HK-2 (cell line): ENCODE measurements around the gene PHKB.

Source experiments
- DNase-seq: peaks from one replicate; pipeline ENCODE4 v3.0.0-alpha.2; 2018; ENCODE audit not compliant: unreplicated experiment

PHKB gene

DNA sequence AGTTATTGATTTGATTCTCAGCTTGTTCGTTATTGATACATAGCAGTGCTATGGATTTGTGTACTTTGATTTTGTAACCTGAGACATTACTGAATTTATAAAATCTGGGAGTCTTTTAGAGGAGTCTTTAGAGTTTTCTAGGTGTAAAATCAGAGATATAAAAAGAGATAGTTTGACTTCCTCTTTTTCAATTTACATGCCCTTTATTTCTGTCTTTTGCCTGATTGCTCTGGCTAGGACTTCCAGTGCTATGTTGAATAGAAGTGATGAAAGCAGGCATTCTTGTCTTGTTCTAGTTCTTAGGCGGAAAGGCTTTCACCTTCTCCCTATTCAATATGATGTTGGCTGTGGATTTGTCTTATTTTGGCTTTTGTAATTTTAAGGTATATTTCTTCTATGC lies 106.2 kb downstream of the PHKB start:
- DNase-seq: no peak

DNA sequence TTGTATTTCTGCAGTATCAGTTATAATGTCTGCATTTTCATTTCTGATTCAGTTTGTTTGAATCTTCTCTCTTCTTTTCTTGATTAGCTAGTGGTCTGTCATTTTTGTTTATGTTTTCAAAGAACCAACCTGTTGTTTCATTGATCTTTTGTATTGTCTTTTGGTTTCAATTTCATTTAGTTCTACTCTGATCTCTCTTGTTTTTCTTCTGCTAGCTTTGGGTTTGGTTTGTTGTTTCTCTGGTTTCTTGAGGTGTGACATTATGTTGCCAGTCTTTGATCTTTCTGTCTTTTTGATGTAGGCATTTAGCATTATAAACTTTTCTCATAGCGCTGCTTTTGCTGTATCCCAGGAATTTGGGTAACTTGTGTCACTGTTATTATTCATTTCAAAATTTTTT lies 107.2 kb downstream of the PHKB start:
- DNase-seq: no peak

DNA sequence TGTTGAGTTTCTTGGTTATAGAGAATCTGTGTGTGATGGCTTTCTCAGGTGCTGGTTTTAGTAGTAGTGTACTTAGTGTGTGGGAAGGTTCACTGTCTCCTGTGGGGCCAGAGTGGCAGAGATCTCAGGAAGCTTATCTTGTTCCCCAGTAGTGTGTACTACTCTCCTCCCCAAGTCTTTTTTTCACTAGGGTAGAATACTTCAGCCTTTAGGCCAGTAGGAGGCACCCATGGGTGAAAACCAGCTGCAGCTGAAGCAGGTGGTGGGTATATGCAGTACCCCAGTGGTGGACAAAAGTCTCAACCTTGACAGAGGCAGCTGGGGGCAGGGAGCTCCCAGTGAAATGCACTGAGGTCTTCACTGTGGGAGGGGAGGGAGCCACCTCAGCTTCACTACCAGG lies 109.9 kb downstream of the PHKB start:
- DNase-seq: no peak

DNA sequence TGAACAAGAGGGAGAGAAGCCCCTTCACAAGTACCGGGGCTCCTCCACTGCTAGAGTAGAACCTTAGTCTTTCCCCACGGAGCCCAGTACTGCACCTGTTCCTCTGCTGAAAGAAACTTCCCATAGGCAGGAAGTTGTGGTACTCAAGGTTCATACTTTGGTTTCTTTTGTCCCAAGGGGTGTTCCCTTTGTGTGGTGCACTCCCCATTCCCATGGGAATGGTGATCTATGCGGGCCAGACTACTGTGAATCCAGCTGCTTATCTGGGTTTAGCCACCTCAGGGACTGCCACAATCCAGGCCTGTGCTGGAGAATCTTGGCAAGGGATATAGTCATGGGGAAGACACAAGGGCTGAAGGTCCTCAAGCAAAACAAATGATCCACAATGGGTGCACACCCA lies 110.6 kb downstream of the PHKB start:
- DNase-seq: no peak

DNA sequence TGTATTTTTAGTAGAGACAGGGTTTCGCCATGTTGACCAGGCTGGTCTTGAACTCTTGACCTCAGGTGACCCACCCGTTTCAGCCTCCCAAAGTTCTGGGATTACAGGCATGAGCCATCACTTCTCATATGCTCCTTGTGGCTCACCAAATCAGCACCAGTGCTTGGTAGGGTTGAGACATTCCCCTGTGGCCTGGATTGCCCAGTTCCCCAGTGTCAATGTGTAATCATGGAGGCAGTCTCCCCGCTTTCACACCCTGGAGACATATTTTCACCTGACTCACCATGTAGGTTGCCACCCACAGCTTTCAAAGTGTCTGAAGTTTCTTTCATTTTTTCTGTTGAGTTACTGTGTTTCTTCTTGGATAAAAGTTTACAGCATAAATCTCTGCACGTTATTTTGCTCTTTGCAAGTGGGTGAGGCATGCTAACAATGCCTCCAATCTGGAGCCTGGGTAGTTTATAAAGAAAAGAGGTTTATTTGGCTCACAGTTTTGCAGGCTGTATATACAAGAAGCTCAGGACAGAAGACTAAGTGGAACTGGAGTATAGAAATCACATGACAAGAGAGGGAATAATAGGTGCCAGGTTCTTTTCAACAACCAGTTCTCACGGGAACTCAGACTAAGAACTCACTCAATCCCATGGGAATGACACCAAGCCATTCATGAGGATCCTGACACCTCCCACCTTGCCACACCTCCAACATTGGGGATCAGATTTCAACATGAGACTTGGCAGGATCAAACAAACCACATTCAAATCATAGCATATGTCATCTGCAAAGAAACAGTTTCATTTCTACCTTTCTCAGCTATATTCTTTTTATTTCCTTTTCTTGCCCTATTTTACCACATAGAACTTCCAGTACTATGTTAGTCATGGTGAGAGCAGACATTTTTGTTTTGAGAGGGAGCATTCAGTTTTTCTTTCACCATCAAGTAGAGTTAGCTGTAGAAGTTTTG lies 113.2 kb downstream of the PHKB start:
- DNase-seq: peak; percentile 26

DNA sequence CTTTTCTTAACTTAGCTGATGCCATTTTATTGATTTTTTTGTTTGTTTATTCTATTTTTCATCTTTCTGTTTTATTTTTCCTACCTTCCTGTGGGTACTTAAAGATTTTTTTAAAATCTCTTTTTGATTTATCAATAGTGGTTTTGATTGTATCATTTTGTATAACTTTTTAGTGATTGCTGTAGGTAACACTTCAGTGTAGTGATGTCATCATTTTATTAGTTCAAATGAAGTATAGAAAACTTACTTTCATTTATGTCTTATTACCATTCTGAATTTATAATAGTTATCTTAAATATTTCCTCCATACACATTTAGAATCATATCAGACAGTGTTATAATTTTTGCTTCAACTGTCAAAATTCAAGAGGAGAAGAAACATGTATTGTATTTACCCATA lies 115.9 kb downstream of the PHKB start:
- no peak for DNase-seq

DNA sequence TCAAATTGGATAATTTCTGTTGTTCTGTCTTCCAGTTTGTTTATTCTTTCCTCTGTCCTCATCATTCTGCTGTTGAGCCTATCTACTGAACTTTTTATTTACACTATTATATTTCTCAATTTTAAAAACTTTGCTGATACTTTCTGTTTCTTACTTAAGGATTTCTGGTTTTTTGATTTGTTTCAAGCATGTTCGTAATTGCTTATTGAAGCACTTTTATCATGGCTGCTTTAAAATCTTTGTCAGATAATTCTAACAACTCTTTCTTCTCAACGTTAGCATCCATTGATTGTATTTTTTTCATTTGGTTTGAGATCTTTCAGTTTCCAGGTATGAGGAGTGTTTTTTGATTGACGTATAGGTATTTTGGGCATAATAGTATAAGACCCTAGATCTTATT lies 116.9 kb downstream of the PHKB start:
- no peak for DNase-seq

DNA sequence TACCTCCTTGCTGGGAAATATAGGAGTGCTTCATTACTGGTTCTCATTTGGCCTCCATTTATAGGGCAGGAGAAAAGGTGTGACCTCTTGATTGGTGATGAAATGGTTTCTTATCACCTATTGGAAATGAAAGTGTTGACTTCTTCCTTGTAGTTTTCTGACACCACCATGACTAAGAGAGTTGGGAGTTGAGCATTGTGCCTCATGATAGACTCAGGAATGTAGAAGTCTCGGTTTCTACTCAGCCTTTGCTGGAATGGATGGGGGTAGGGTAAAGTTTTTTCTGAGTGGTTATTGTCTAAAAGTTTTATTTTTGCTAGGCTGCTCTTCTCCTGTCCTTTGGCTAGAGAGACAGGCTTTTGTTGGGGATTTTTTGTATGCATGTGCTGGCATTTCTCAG lies 117.4 kb downstream of the PHKB start:
- DNase-seq: no peak

DNA sequence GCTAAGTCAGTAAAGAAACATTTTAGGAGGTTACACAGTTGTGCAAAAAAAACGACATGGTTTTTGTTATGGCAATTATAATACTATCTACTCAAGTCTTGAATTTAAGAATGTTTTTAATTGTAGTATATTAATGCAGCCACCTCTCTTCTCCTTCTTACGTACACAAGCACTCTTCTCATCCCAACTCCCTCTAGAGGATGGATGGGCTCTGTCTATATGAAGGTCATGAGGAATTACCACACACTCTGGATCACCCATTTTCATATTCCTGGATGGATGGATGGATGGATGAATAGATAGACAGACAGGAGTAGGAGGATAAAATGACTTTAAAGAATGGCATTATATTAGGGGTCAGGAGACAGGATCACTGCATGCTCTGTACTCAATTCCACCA lies 120.0 kb downstream of the PHKB start:
- DNase-seq: no peak

DNA sequence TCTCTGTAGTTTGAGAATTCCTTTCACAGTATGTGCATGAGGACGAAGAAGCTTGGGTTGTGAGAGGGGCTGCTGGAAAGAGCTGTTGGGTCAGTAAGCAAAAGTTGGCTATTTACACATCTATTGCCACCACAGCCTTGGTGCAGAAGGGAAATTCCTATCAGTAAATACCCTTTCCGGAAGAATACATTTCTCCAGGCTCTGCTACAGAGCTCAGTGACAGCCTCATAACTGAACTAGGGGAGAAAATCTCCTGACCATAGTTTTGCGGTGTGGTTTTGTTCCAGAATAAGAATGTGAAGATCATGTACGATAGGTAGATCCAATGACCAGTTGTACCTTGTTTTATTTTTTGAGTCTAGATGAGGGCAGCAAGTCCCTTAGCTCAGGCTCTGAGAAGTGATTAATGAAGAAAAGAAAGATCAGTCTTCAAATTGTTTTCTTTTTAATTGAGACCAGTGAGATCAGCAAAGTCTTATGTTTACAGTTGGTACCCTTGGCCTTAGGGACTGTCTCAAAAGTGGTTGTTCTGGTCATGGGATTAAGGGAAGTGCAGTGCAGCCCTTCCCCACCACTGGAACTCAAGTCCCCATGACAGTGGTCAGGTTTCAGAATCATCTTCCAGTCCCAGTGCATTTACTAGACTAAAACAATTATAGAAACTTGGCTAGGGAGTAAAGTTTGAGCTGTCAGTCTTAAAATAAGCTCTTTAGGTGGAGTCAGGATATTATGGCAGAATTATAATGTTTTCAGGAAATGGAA lies 123.5 kb downstream of the PHKB start:
- DNase-seq: no peak

DNA sequence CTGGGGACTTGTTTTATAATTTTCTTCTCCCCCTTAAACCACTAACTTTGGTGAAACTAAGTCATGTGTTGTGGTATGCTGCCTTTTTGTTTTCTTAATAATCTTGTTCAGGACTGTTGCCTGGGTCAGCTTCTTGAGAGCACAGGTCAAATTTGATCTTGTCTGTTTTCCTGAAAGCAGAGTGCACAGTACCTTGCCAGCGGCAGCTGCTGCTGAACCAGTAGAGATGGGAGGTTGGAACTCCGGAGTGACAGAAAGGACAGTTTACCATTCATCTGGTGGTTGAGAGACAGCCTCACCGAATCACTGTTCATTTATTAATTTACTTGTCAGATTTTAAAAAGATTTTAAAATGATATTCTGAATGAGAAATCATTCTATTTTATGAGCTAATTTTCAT lies 125.0 kb downstream of the PHKB start:
- DNase-seq: no peak

DNA sequence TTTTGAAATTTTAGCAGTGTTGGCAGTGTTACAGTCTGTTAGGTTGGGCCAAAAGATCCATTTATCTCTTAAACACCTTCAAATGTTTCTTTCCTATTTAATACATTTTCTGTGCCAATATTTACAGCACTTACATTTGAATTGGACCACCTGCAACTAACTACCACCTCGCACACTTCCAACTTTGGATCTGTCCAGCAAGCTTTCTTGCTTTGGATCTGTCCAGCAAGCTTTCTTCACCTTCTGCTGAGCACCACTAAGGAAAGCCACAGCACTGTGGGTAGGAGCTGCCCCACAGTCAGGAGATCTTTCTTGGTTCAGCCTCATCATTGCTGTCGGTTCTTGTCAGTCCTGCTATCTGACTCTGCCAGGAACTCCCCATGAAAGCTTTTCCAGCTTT lies 129.3 kb downstream of the PHKB start:
- DNase-seq: no peak

DNA sequence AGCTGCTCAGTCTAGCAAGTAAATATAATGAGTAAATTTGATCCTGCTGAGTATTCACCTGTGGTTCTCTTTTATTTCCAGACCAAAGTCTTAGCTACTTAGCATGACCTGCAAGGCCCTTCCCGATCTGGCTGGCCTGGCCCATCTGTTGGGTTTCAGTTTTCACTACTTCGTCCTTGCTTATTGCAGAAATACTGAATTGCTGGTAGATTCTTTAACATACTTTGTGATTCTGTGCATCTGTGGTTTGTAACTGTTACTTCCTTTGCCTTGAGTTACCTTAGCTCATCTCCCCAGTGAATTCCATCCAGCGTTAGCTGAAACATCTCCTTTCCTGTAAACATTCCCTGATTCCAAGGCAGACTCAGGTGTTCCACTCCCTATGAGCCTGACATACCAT lies 131.1 kb downstream of the PHKB start:
- no peak for DNase-seq

DNA sequence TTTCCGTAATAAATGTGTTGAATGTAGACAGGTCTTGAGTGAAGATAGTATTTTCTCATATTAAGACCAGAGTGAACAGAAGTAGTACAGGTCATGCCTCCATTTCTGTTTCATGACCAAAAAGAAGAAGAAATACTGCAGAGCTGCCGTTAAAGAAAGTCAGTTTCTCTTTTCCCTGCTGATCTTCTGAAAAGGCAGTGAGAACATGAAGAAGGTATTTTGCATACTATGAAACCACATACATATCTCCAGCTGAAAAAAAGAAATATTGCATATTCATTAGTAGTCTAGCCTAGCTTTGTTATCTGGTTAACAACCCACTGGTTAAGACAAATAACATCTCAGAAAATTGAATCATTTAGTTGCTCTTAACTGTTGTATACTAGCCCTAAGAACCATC lies 138.4 kb downstream of the PHKB start:
- no peak for DNase-seq

DNA sequence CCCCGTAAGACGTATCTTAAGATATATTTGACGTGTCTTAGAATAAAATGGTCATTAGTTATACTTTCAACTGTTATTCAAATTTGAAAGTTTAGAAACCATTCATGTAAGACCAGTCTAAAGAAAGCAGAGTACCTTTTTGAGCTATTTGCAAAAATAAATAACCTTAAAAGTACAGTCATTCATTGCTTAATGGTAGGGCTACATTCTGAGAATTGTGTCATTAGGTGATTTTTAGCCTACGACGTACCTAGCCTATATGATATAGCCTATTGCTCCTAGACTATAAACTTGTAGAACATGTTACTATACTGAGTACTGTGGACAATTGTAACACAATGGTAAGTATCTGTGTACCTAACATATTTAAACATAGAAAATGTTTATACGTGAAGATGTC lies 139.2 kb downstream of the PHKB start:
- DNase-seq: no peak

DNA sequence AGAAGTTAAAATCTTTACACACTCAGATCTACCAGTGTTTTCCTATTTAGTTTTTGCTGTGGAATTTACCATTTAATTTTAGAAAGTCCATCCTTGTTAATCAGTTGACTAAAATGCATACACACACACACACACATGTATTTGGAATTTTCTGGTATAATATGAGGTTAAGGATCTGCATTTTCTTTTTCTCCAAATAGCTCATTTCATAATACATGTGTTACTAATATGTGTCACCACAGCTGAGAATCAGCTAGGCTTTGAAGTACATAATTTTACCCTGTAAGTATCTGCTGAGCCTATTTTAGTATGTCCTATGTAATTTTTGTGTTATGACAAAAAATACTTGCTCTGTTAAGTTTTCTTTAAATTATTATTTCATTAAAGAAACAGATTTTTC lies 143.2 kb downstream of the PHKB start:
- DNase-seq: no peak

DNA sequence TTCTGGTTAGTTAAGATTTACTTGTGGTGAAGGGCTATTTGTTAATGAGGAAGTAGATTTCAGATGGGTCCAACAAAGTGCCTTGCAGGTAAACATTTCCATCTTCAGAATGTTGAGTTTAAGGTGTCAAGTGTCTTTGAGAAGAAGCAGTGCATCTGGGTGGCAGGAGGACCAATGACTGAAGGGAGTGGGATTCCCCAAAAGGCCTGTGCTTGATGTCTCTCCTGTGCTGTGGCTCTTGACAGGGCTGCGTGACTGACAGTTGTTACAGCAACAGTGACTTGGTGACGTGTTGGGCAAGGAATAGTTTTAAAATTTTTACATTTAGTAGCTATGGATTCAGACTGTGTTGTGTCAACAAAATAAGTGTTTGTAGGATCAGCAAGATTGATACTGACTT lies 149.9 kb downstream of the PHKB start:
- DNase-seq: no peak

DNA sequence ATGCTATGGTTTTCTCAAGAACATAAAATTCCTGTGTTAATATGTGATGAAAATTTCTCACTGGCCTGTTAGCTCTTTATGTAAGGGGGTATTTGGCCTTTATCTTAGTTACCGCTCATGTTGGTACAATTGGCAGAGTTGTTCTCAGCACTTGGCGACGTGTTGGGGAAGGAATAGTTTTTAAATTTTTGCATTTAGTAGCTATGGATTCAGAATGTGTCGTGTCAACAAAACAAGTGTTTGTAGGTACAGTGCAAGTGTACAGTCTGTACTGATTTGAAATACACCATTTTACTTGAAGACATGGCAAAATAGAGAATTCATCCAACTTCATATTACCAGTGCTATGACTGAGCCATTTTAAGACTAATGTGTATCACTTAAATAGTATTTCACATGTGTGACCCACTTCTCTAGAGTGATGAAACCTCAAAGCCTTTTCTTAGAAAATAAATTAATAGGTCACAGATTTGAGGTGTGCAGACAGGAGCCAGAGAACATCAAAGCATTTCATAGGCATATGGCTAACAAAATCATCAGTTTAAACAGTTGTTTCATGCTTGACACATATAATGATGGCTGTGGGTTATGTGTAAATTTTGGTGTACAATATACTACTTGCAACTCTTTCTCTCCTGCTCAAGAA lies 150.8 kb downstream of the PHKB start:
- no peak for DNase-seq

DNA sequence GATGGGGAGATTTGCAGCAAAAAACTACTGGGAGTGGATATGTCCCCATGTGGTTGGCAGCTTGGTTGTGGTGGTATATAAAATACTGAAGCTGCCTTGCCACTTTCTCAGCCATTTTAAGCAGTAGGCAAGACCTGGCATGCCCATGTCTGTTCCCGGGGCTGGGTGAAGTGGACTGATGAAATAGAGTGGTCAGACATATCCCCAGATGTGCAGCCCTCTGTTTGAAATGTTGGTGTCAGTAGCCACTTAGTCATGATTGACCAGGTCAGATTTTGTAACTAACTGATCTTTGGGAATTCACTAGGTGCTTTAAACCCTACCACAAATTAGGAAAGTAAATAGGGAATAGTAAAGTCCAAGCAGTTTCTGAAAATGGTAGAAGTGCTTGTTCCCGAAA lies 151.6 kb downstream of the PHKB start:
- DNase-seq: no peak

DNA sequence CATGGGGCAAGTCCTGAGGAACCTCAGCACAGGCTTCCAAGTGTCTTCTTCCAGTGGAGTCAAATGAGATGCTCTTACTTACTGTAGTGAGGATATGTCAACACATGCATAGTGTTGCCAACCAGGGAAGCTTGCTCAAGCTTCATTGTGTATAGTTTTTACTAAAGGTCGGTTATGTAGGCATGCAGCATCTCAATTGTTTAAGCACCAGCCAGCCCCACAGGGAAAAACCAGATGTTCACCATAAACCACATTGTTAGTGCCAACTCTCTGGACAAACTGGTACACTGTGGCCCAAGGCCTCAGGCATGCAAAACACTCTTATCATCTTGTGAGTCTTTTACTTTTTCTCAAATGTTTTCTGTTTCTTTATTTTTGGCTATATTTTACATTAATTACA lies 152.1 kb downstream of the PHKB start:
- DNase-seq: no peak

DNA sequence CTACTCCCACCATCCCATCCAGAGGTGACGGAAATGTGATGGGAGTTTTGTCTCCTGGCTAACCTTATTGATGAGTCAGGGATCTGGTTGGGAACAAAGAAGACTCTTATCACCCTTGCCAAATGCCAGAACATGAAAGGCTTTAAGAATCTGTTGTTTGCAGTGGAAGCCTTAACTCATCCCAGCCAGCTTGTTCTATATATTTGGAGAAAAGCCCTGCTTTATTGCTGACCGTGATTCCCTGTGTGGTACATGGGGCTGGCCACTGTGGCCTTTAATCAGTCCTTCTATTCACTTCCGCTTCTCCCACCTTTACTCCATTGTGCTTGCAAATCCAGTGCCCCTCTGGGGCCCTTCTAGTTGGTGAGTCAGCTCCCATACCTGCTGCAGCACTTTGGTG lies 156.6 kb downstream of the PHKB start:
- DNase-seq: no peak

DNA sequence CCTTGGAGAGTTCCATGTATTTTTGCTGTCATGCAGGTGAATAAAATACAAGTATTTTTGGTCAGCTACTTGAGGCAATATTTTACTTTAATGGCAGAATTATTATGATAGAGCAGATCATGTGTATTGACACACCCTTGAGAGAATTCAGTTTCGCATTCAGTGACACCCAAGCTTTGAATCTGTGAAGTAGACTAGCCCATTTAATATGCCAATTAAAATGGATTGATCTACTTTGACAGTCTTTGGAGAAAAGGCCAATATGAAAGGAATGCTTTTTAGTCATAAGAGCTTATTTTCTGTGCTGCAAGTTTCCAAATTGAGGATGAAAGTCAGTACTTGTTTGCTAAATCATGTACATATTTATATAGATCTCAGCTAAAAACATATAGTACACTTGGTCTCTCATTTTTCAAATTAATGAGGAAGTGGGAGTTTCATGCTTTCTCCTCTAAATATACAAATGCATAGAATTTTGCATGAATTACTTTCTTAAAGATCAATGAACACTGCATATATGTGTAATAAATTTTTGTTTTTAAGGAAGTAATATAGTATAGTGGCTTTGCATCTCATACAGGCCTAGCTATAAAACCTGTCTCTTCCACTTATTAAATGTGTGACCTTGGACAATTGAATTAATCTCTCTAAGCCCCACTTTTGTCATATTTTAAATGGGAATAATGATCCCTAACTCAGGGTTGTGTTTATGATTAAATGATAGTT lies 161.5 kb downstream of the PHKB start:
- no peak for DNase-seq
